Astrocyte of the cerebellum (primary cell): Measurements from ENCODE around the gene TAS2R31.

Experiments
- DNase-seq: peaks from one replicate; pipeline ENCODE4 v3.0.0-alpha.2; 2011; ENCODE audit warnings: low read depth
- H3K4me3 ChIP-seq: 2 replicates; pipeline ENCODE4 v1.5.1; 2011; ENCODE audit warnings: mild to moderate bottlenecking, low read depth, low read length, moderate library complexity
- in situ Hi-C: cut with HindIII; loops from 2 replicates; pipeline ENCODE4 v1.10.0; 2017; ENCODE audit warnings: low sequenced_read_pairs
- TF ChIP-seq, protein P1 (sequence below): IDR thresholded peaks from 2 replicates; pipeline ENCODE4 v1.5.1; 2012; ENCODE audit warnings: low read length, low read depth, moderate library complexity, mild to moderate bottlenecking; ENCODE audit errors: missing control alignments

TAS2R31 gene

DNA sequence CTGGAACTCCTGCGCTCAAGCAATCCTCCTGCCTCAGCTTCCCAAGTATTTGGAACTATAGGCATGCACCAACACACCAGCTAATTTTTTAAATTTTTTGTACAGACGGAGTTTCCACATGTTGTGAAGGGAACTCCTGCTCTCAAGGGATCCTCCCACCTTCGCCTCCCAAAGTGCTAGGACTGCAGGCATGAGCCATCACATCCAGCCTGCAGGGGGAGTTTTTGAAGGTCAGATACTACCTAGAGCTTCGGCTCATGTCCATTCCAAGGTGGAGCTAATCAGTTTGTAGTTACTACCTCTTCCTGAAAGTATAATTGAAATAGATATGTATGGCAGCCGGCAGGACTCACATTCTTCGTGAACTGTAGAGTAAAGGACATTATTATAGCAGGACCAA, 5.1 kb downstream of the TAS2R31 start:
- no peak overlapping the region for H3K4me3 ChIP-seq
- in situ Hi-C loops, result no loop called here
- DNase-seq, result no peak
- TF ChIP-seq, protein P1, sequence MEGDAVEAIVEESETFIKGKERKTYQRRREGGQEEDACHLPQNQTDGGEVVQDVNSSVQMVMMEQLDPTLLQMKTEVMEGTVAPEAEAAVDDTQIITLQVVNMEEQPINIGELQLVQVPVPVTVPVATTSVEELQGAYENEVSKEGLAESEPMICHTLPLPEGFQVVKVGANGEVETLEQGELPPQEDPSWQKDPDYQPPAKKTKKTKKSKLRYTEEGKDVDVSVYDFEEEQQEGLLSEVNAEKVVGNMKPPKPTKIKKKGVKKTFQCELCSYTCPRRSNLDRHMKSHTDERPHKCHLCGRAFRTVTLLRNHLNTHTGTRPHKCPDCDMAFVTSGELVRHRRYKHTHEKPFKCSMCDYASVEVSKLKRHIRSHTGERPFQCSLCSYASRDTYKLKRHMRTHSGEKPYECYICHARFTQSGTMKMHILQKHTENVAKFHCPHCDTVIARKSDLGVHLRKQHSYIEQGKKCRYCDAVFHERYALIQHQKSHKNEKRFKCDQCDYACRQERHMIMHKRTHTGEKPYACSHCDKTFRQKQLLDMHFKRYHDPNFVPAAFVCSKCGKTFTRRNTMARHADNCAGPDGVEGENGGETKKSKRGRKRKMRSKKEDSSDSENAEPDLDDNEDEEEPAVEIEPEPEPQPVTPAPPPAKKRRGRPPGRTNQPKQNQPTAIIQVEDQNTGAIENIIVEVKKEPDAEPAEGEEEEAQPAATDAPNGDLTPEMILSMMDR, result peak; percentile 7

DNA sequence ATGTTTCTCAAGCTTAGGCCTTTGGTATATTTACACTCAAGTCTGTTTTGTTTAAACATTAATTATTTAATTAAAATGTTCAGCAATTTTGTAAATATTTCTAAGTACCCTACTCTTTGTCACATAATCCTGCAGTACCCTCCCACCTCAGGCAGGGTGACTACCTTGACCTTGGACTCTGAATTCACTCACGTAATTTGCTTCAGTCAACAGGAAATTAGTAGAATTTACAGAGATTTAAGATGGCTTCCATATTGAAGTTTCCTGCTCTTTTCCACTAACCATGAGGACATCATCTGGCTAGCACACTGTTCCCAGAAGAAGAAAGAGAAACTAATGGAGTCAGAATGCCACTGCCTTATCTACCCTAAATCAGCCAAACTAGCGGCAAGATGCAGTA, 7.8 kb downstream of the TAS2R31 start:
- no peak for DNase-seq
- in situ Hi-C loops, result no loop called here
- no peak overlapping the region for H3K4me3 ChIP-seq
- TF ChIP-seq, protein P1, result no peak

DNA sequence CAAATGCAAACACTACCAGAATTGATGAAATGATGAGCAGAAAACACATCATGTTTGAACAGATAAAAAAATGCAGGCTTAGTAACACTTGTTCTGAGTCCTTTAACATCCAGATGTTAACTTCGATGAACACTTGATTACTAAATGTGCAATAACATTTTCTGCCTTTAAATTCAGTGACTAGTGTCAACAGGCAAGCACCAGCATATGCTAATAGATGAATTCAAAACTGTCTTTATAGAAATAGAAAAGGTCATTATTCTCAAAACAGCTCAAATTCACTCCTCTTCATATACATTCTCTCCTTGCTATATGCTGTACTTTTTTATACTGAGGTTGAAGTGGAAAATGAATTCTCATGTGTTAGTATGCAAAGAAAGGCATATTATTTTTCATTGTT, 8.7 kb downstream of the TAS2R31 start, which contains the start of gene TAS2R19:
Gene TAS2R19 (minus strand): TSS at position 101 of the 400 bp plus-strand sequence. CDS start 49 bp downstream, at position 52.
- TF ChIP-seq, protein P1, result no peak
- in situ Hi-C loops, result no loop called here

DNA sequence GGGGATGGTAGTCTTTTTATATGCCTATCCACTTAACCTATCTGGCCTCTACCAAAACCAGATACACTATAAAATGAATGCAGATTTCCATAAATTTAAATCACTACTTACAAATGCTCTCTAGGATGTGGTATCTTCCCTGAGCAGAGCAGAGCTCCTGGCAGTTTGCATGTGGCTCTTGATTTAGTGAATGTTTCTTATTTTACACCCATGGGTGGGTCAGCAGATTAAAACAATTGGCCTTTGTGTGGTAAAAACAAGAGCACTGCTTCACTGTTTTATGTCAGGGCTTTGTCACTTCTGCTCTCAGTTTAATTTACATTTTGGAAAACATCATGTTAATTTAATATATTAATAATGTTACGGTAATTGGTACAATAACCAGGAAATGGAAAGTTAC, 14.3 kb downstream of the TAS2R31 start:
- TF ChIP-seq, protein P1, result no peak
- DNase-seq, result no peak
- in situ Hi-C loops, result no loop called here
- H3K4me3 ChIP-seq, result no peak overlapping the region

More for the DNA sequence above, 8.7 kb downstream of the TAS2R31 start, which contains the start of gene TAS2R19:
- H3K4me3 ChIP-seq, result no peak within 1 kb of the TSS
- DNase-seq, result no peak

DNA sequence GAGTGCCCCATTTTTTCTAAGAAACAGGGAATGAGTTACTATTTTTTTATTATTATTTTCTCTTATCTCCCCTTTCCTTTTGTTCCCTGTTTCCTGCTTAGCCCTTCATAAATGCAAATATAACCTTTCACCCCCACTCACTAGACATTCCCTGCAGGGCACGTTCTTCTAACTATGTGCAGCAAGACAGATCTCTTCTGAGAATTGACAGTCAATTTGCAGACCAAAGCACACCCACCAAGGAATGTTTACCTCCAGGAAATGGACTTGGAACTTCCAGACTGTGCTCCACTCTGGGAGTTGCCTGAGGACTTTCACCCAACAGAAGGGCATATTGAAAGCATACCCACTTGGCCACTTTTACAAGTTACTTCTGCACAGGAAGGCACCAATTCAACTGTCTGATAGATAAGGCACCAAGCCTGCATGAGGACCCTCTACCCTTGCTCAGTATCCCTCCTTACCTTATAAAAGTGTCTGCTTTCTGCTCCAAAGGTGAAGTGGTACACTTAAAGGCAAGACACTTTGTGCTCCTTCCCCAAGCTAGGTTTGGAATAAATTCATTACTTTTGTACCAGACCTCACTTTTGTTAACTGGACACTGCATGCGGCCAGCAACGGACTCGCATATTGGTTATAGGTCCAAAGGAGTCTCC, 15.3 kb downstream of the TAS2R31 start:
- in situ Hi-C loops, result no loop called here
- H3K4me3 ChIP-seq, result no peak overlapping the region
- DNase-seq, result no peak
- TF ChIP-seq, protein P1, result no peak

DNA sequence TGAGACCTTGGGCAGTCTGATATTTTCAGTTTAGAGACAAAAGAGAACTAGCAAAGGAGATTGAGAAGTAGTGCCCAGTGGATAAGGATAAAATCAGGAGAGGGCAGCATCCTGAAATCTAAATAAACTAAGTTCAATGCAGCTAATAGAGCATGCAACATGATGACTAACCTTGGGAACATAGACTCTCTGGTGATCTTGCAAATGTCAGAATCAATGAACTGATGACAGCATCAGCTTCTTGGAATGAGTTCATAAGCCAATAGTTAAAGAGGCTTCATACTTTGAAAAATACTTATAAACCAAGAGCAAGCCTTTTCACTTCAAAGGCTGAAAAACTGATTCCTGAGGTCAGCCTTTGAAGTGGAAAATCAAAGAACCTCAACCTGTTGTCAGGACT, 17.0 kb downstream of the TAS2R31 start:
- TF ChIP-seq, protein P1, result no peak
- in situ Hi-C loops, result no loop called here
- DNase-seq, result no peak
- no peak overlapping the region for H3K4me3 ChIP-seq
